ENCODE results near the gene CASKIN1. TPM values are rescaled to one million over a fixed set of nuclear protein-coding genes. Genes with fewer than 3 reads are reported as not detected.

The CASKIN1 gene
- total RNA-seq, 2 experiments from 2014 or later, result 0.23 to 0.70 TPM

- ChIA-PET CTCF (no interaction called here), POLR2A (no interaction called here)
These were observed 38.4 kb upstream of the CASKIN1 start for GRCh38 chr16:2234813-2235170.

DNA sequence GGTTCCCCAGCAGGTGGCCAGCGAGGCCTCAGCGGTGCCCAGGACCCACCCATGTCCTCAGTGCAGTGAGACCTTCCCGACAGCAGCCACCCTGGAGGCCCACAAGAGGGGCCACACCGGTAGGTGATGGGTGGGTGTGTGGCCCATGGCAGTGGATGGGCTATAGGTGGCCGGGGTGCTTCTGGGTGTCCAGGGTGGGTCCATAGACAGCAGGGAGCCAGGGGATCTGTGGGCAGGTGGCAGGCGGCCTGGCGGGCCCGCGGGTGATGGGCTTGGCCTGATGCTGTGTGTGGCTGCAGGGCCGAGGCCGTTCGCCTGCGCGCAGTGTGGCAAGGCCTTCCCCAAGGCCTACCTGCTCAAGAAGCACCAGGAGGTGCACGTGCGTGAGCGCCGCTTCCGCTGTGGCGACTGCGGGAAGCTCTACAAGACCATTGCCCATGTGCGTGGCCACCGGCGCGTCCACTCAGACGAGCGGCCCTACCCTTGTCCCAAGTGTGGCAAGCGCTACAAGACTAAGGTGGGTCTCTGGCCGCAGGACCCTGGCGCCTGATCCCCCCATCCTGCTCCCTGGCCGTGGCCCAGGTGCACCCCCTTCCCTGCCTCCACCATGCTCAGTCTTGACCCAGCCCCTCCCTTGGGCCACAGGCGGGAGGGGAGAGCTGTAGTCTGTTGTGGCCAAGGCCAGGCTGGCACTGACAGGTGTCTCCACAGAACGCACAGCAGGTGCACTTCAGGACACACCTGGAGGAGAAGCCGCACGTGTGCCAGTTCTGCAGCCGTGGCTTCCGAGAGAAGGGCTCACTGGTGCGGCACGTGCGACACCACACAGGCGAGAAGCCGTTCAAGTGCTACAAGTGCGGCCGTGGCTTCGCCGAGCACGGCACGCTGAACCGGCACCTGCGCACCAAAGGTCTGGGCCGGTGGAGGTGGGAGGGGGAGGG is 37.7 kb upstream of the CASKIN1 start:
- POLR2A ChIA-PET, result no interaction called here
- CTCF ChIA-PET, result no interaction called here

DNA sequence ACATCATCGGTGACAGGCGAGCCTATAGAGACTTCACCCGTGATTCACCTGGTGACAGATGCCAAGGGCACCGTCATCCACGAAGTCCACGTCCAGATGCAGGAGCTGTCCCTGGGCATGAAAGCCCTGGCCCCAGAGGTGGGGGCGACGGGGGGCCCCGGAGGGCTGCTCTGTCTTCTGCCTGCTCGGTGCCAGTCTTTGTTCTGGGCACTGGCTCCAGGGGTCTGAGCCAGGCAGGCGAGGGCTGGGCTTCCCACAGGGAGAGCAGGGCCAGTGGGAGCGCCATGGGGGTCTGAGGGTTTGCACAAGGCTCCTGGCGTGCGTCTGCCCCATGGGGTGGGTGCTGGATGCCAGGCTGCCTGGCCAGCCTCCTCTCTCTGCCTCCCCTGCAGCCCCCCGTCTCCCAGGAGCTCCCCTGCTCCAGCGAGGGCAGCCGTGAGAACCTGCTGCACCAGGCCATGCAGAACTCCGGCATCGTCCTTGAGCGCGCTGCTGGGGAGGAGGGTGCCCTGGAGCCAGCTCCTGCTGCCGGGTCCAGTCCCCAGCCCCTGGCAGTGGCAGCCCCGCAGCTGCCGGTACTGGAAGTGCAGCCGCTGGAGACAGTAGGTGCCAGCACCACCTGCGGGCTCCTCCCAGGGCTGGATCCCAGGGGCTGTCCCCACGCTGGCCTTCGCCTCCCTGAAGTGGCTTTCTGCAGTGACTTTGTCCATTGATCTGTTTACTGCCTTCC is 36.8 kb upstream of the CASKIN1 start:
- ChIA-PET CTCF (no interaction called here), POLR2A (no interaction called here)

- ChIA-PET POLR2A (no interaction called here), CTCF (no interaction called here)
These were observed 35.9 kb upstream of the CASKIN1 start for GRCh38 chr16:2232094-2232990.

- POLR2A ChIA-PET, result no interaction called here
- CTCF ChIA-PET, result no interaction called here
These were observed 34.9 kb upstream of the CASKIN1 start for GRCh38 chr16:2231016-2231931.

- CTCF ChIA-PET, result no interaction called here
- POLR2A ChIA-PET, result no interaction called here
These were observed 34.0 kb upstream of the CASKIN1 start for GRCh38 chr16:2230376-2230775.

GRCh38 chr16:2229632-2230250 is 33.3 kb upstream of the CASKIN1 start:
- CTCF ChIA-PET, result no interaction called here

DNA sequence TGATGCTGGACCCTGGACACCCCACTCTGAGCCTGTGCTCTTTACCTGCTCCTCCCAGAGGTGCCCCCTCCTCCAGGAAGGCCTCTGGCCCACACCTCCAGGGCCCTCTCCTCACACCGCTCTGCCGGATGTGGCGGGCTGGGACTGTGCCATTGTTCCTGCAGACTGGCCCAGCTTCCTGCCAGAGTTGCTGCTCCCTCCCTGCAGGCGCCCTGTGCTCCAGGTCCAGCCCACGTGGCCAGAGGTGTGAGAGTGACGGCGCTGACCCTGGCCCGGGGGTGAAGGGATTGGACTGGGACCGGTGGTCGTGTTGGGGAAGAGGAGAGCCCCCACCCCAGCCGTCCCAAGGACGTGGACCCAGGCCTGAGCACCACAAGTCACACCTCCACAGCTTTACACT is 32.7 kb upstream of the CASKIN1 start:
- ChIA-PET POLR2A (no interaction called here), CTCF (no interaction called here)

More at GRCh38 chr16:2229632-2230250, 33.3 kb upstream of the CASKIN1 start:
- POLR2A ChIA-PET, result no interaction called here

DNA sequence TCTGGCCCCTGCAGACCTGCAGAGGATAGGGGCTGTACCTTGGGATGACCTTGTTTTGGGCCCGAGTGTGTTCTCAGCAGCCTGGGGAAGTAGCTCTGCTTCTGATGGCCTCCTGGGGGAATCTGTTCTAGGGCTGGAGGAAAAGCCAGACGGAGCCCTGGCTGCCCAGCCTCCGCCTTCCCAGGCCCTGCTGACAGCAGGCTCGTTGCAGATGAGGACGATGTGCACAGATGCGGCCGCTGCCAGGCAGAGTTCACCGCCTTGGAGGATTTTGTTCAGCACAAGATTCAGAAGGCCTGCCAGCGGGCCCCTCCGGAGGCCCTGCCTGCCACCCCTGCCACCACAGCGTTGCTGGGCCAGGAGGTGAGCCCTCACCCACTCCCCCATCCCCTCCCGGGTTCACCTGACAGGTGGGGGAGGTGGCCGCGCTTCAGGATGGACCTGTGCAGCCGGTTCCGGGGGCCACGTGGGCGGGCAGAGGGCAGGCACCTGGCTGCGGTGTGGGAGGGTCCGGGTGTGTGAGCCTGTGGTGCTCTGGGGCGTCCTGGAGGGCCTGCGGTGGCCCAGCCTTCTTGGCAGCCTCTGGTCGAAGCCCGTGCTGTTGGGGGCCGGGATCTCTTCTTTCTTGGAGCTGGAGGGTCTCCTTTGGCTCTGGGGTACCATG is 31.9 kb upstream of the CASKIN1 start:
- ChIA-PET CTCF (no interaction called here), POLR2A (interaction anchor here (0.6 kb wide), 1 partner anchor 20 kb away, joined by 3 read pairs; no protein-coding TSS in a partner anchor)

DNA sequence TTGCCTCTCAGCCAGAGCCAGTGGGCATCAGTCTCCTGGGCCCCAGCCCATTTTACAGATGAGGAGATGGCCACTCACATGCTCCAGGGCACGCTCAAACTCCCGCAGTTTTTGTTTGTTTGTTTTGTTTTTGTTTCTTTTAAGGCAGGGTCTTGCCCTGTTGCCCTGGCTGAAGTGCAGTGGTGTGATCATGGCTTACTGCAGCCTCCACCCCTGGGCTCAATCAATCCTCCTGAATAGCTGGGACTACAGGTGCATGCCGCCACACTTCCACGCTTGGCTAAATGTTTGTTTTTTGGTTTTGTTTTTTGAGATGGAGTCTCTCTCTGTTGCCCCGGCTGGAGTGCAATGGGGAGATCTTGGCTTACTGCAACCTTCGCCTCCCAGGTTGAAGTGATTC is 30.5 kb upstream of the CASKIN1 start:
- POLR2A ChIA-PET, result no interaction called here
- CTCF ChIA-PET, result no interaction called here

- CTCF ChIA-PET, result no interaction called here
- POLR2A ChIA-PET, result no interaction called here
These were observed 29.9 kb upstream of the CASKIN1 start for GRCh38 chr16:2226245-2226793.

- POLR2A ChIA-PET, result no interaction called here
- CTCF ChIA-PET, result interaction anchor here (1.9 kb wide), 1 partner anchor 28 kb away, joined by 5 read pairs; the partner anchor contains the start of gene ECI1
These were observed 27.6 kb upstream of the CASKIN1 start for GRCh38 chr16:2223942-2224486.

DNA sequence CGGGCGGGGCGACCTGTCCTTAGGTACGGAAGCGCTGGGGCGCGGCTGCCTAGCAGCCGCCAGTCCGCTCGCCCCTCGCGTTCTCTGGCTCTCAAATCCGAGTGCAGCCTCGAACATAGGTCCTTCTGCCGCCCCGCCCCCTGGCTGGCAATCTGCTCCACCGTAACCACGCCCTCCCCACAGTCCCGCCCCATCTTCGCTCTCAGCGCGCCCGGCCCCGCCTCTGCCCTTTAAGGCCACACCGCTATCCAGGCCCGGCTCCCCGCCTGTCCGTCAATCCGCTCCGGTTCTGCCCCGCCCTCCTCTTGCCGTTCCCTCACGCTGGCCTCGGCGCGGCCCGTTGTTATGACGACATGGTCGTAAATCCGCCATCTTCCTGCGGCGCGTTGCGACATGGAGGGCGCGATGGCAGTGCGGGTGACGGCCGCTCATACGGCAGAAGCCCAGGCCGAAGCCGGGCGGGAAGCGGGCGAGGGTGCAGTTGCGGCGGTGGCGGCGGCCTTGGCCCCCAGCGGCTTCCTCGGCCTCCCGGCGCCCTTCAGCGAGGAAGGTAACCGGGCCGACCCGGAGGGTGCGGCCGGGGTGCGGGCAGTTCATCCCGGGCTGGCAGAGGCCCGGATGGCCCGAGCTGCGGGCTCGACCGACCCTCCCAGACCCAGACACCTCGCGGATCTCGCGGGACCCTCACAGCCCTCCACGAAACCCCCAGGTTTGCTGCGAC is 27.0 kb upstream of the CASKIN1 start, which contains the start of gene E4F1:
Gene E4F1 (plus strand): TSS at position 371 of the 721 bp plus-strand sequence. CDS start 23 bp downstream, at position 394.
- ChIA-PET POLR2A (no interaction called here), CTCF (interaction anchor here (0.7 to 1.9 kb wide), 3 partner anchors 20 to 28 kb away, joined by 3 to 5 read pairs (median 3); partner anchors contain the start of gene ECI1)

DNA sequence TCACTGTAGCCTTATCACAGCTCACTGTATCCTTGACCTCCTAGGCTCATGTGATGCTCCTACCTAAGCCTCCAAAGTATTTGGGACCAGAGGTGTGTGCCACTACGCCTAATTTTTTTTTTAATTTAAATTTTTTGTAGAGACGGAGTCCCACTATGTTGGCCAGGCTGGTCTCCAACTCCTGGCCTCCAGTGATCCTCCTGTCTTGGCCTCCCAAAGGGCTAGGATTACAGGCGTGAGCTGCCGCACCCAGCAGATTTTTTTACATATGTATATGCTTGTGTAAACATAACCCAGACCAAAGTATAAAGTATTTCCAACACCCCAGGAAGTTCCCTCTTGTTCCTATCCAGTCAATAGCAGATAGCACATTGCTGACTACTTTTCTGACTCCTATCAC is 19.9 kb upstream of the CASKIN1 start:
- CTCF ChIA-PET, result interaction anchor here (0.9 to 1.1 kb wide), 2 partner anchors 22 to 76 kb away, joined by 3 to 4 read pairs; no protein-coding TSS in a partner anchor

DNA sequence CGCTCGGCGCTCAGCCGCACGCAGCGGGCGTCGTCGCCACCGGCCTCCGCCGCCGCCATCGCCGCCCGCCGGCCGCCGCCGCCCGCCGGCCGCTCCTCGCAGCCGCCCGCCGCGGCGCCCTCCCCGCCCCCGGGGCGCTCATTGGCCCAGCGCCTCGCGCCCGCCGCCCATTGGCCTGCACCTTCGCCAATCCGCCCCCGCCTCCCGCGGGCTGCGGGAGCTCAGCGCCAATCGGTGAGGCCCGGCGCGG is 18.2 kb upstream of the CASKIN1 start, which contains the start of gene PGP:
Gene PGP (minus strand): TSS at position 122 of the 250 bp plus-strand sequence. CDS start 63 bp downstream, at position 59.
- ChIA-PET POLR2A (interaction anchor here (0.6 to 2.3 kb wide), 4 partner anchors 9 to 510 kb away, joined by 3 to 22 read pairs (median 10); partner anchors contain the start of genes ECI1, MLST8 and RPS2), CTCF (interaction anchor here (0.8 to 1.3 kb wide), 3 partner anchors 17 to 199 kb away, joined by 3 to 5 read pairs (median 3); partner anchors contain the start of gene ECI1)

More for the DNA sequence above, 19.9 kb upstream of the CASKIN1 start:
- POLR2A ChIA-PET, result interaction anchor here (0.6 kb wide), 1 partner anchor 510 kb away, joined by 3 read pairs; the partner anchor contains the start of gene MAPK8IP3
